GM12878 (cell line): Measurements from ENCODE around the gene LRRN2. TPM values are rescaled to one million over a fixed set of nuclear protein-coding genes. Genes with fewer than 3 reads are reported as not detected.

ENCODE experiments used
- ATAC-seq: fragments of 200-7000 bp; cut with Tn5 transposase; 3 replicates; pipeline ENCODE4 v1.9.1; 2020; ENCODE audit warnings: mild to moderate bottlenecking, moderate library complexity
- BruUV-seq: library from RNA; stranded (reverse); fragments of 400-500 nt; replicated peaks from 2 replicates; lab custom pipeline; 2021; lab: Mats Ljungman, UMichigan
- CTCF ChIA-PET: fragments of 300-600 bp; sonication (Branson Sonifier 250); formaldehyde crosslinking; extraction: SDS; loops from one replicate; lab custom pipeline; 2021; ENCODE audit warnings: inconsistent platforms; lab: Yijun Ruan, JAX
- POLR2A ChIA-PET: fragments of 350-600 bp; formaldehyde crosslinking; extraction: SDS; loops from one replicate; lab custom pipeline; 2021; ENCODE audit warnings: inconsistent platforms; lab: Charles Lee
- RAD21 ChIA-PET: fragments of 300-600 bp; sonication (Branson Sonifier 250); formaldehyde crosslinking; loops from one replicate; lab custom pipeline; 2023; ENCODE audit warnings: antibody characterized with exemption; ENCODE audit not compliant: unreplicated experiment; lab: Charles Lee
- SMC1A ChIA-PET: fragments of 300-600 bp; sonication (Branson Sonifier 250); formaldehyde crosslinking; loops from one replicate; lab custom pipeline; 2023; ENCODE audit not compliant: unreplicated experiment, uncharacterized antibody; lab: Charles Lee
- DNase-seq: peaks from one replicate; pipeline ENCODE4 v3.0.0-alpha.2; 2011; ENCODE audit warnings: low read depth, low spot score
- FAIRE-seq: peaks from 3 replicates; lab custom pipeline; 2011; peaks lifted over from hg19 to GRCh38; lab: Jason Lieb, UNC
- H2AFZ ChIP-seq: 2 replicates; pipeline ENCODE4 v1.6.0; 2011; ENCODE audit warnings: low read depth, low read length, control low read depth; ENCODE audit not compliant: control insufficient read depth
- H3K27ac ChIP-seq: 2 replicates; pipeline ENCODE4 v1.5.1; 2011; ENCODE audit warnings: control low read depth; ENCODE audit not compliant: control insufficient read depth, insufficient read depth
- H3K27me3 ChIP-seq, 2 experiments: replicated peaks in 1 of 2; 2 replicates each; pipeline versions ENCODE4 v1.6.0 to v1.6.1; 2011; ENCODE audit warnings: low read length in 1 of 2; ENCODE audit not compliant: control insufficient read depth in 2 of 2, insufficient read depth in 2 of 2
- H3K36me3 ChIP-seq, 2 experiments: 2 replicates each; pipeline ENCODE4 v1.5.1; 2011; ENCODE audit warnings: low read length in 1 of 2; ENCODE audit not compliant: control insufficient read depth in 2 of 2, insufficient read depth in 2 of 2
- H3K4me1 ChIP-seq: 2 replicates; pipeline ENCODE4 v1.6.1; 2011; ENCODE audit warnings: mild to moderate bottlenecking, low read length, moderate library complexity, mixed read lengths; ENCODE audit not compliant: control insufficient read depth, insufficient read depth
- H3K4me2 ChIP-seq: 2 replicates; pipeline ENCODE4 v1.6.0; 2011; ENCODE audit warnings: control low read depth; ENCODE audit not compliant: control insufficient read depth, insufficient read depth
- H3K4me3 ChIP-seq: fragments of 200-600 bp; sonication (generic); 2 replicates; pipeline ENCODE4 v1.5.1; 2016
- H3K79me2 ChIP-seq: 2 replicates; pipeline ENCODE4 v1.6.0; 2011; ENCODE audit warnings: low read length; ENCODE audit not compliant: control insufficient read depth, insufficient read depth
- H3K9ac ChIP-seq: 2 replicates; pipeline ENCODE4 v1.8.0; 2011; ENCODE audit warnings: low read length, control low read depth, mixed read lengths; ENCODE audit not compliant: control insufficient read depth, insufficient read depth
- H3K9me3 ChIP-seq: replicated peaks from 3 replicates; pipeline ENCODE4 v1.5.1; 2011; ENCODE audit warnings: mild to moderate bottlenecking, low read length; ENCODE audit not compliant: control insufficient read depth, insufficient read depth
- H4K20me1 ChIP-seq: 2 replicates; pipeline ENCODE4 v1.6.0; 2011; ENCODE audit not compliant: control insufficient read depth, insufficient read depth
- BHLHE40 ChIP-seq, 2 experiments: fragments of 450-650 bp in 1 of 2; IDR thresholded peaks; 2 replicates each; pipeline ENCODE4 v1.6.1; 2011 to 2017; ENCODE audit warnings: low read depth in 2 of 2, borderline replicate concordance in 1 of 2, improper control_type of control experiment in 1 of 2, low read length in 1 of 2, mild to moderate bottlenecking in 1 of 2
- TBL1XR1 ChIP-seq: IDR thresholded peaks from 2 replicates; pipeline ENCODE4 v1.6.1; 2012; ENCODE audit warnings: low read depth, low read length, improper control_type of control experiment
- WGBS: methylation state at CpG from one replicate; pipeline ENCODE4 v1.1.6; 2016; ENCODE audit warnings: low lambda C conversion rate; ENCODE audit not compliant: insufficient replicate concordance, insufficient coverage; ENCODE audit errors: missing lambda C conversion rate; 5-methylcytosine and 5-hydroxymethylcytosine counted together
- in situ Hi-C: fragments of 300-500 bp; cut with MboI; formaldehyde crosslinking; loops from 9 replicates; pipeline ENCODE4 v1.14.3; 2018; ENCODE audit warnings: mixed read lengths
- intact Hi-C: fragments of 100-400 bp; cut with micrococcal nuclease; formaldehyde crosslinking; loops from one replicate; pipeline ENCODE4 v1.14.2; 2022; ENCODE audit not compliant: unreplicated experiment
- polyA plus RNA-seq, 11 experiments: library from polyadenylated mRNA; depleted of rRNA in 4 of 11; unstranded in 6 of 11; stranded (reverse) in 5 of 11; fragments of >200 nt; fragmentation: Nextera tagmentation in 4 of 11; fragmentation: Illumina TruSeq in 1 of 11; extraction: Ambion mirVana in 4 of 11; extraction: Trizol in 1 of 11; gene quantifications; 1 replicate in 1 of 11; 2 replicates in 10 of 11; pipeline versions ENCODE4 v1.2.1 to v1.2.3, GENCODE V29; 2011 to 2016; ENCODE audit warnings: inconsistent platforms in 2 of 11, missing spikeins in 2 of 11, low read depth in 1 of 11
- total RNA-seq, 4 experiments: library from RNA; depleted of rRNA in 3 of 4; stranded (reverse); fragments of >200 nt in 3 of 4; fragmentation: Illumina TruSeq in 1 of 4; extraction: Trizol in 1 of 4; gene quantifications; 2 replicates each; pipeline versions ENCODE4 v1.2.1 to v1.2.3, GENCODE V29; 2013 to 2021
- TF ChIP-seq, protein P1 (sequence below): fragments of 450-650 bp; IDR thresholded peaks from 2 replicates; pipeline ENCODE4 v1.6.1; 2017; ENCODE audit warnings: mild to moderate bottlenecking
- TF ChIP-seq, protein P2 (sequence below): fragments of 450-650 bp; formaldehyde crosslinking; IDR thresholded peaks from 2 replicates; pipeline ENCODE4 v1.4.0; 2020; ENCODE audit warnings: mild to moderate bottlenecking, moderate library complexity

The LRRN2 gene
- total and polyA plus RNA-seq, 10 of the 15 experiments (the other 5 are each of a cell fraction or from before 2014, with no cell fraction given) = not detected

DNA sequence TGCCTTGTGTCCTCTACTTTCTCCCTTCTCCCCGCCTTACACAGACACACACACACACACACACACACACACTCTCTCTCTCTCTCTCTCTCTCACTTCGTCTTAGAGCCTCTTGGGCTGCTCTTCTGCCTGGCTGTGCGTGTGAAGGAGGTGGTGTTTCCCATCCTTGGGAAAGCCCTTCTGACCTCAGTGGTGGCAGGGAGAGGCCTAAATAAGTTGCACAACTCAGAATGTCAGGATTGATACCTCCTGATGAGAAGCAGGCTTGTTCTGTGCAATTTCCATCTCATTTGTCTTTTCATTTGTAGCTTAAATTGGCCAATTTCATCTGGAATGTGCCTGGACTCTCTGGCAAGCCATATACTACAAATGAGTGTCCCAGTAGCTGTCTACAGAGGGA, 25.0 kb downstream of the LRRN2 start:
- intact Hi-C loops (no loop called here), in situ Hi-C loops (no loop called here)
- FAIRE-seq (no peak), ATAC-seq (no peak), DNase-seq (no peak)
- no peaks in the 10 kb centered on the region for H3K36me3 ChIP-seq
- no peak overlapping the region for H2AFZ ChIP-seq
- no peak overlapping the region for H3K9ac ChIP-seq
- no peaks in the 10 kb centered on the region; the same call in 1 of the 2 replicates for H4K20me1 ChIP-seq
- peaks cover 0 to 5% of the 10 kb centered on the region in 2 experiments; a peak in 2 of 4 replicates for H3K27me3 ChIP-seq
- WGBS = 16% methylated on average over 3 of the region's 3 CpGs
- BruUV-seq = no TSS peak
- H3K27ac ChIP-seq = no peak overlapping the region
- ChIA-PET POLR2A (no interaction called here), RAD21 (interaction anchor here (1.0 kb wide), 1 partner anchor 103 kb away, joined by 3 read pairs; no protein-coding TSS in a partner anchor), CTCF (no interaction called here), SMC1A (no interaction called here)
- no peaks in the 10 kb centered on the region for H3K79me2 ChIP-seq
- H3K4me2 ChIP-seq = no peak overlapping the region
- no peaks in the 10 kb centered on the region for H3K9me3 ChIP-seq
- no peak overlapping the region for H3K4me3 ChIP-seq
- no peaks in the 10 kb centered on the region for H3K4me1 ChIP-seq
- no peak for TF ChIP-seq TBL1XR1
- TF ChIP-seq, protein P1, sequence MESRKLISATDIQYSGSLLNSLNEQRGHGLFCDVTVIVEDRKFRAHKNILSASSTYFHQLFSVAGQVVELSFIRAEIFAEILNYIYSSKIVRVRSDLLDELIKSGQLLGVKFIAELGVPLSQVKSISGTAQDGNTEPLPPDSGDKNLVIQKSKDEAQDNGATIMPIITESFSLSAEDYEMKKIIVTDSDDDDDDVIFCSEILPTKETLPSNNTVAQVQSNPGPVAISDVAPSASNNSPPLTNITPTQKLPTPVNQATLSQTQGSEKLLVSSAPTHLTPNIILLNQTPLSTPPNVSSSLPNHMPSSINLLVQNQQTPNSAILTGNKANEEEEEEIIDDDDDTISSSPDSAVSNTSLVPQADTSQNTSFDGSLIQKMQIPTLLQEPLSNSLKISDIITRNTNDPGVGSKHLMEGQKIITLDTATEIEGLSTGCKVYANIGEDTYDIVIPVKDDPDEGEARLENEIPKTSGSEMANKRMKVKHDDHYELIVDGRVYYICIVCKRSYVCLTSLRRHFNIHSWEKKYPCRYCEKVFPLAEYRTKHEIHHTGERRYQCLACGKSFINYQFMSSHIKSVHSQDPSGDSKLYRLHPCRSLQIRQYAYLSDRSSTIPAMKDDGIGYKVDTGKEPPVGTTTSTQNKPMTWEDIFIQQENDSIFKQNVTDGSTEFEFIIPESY = no peak
- TF ChIP-seq BHLHE40 (IDR thresholded peaks at IDR 0.05; ENCODE audit: borderline replicate concordance in 1 of 2, low read depth in 2 of 2, low read length in 1 of 2) = no peak
- TF ChIP-seq, protein P2, sequence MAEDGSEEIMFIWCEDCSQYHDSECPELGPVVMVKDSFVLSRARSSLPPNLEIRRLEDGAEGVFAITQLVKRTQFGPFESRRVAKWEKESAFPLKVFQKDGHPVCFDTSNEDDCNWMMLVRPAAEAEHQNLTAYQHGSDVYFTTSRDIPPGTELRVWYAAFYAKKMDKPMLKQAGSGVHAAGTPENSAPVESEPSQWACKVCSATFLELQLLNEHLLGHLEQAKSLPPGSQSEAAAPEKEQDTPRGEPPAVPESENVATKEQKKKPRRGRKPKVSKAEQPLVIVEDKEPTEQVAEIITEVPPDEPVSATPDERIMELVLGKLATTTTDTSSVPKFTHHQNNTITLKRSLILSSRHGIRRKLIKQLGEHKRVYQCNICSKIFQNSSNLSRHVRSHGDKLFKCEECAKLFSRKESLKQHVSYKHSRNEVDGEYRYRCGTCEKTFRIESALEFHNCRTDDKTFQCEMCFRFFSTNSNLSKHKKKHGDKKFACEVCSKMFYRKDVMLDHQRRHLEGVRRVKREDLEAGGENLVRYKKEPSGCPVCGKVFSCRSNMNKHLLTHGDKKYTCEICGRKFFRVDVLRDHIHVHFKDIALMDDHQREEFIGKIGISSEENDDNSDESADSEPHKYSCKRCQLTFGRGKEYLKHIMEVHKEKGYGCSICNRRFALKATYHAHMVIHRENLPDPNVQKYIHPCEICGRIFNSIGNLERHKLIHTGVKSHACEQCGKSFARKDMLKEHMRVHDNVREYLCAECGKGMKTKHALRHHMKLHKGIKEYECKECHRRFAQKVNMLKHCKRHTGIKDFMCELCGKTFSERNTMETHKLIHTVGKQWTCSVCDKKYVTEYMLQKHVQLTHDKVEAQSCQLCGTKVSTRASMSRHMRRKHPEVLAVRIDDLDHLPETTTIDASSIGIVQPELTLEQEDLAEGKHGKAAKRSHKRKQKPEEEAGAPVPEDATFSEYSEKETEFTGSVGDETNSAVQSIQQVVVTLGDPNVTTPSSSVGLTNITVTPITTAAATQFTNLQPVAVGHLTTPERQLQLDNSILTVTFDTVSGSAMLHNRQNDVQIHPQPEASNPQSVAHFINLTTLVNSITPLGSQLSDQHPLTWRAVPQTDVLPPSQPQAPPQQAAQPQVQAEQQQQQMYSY (CRISPR knock-in tag) = no peak
